HepG2 (cell line): ENCODE results near the gene INTS12.

ENCODE experiments used
- ZBTB7A ChIP-seq: sonication (generic); formaldehyde crosslinking; IDR thresholded peaks from 2 replicates; pipeline ENCODE4 v1.8.0; 2022; ENCODE audit warnings: mild to moderate bottlenecking, missing genetic modification reagents
- ZNF343 ChIP-seq: sonication (generic); formaldehyde crosslinking; IDR thresholded peaks from 2 replicates; pipeline ENCODE4 v1.4.0; 2020; ENCODE audit warnings: mild to moderate bottlenecking, missing genetic modification reagents
- ZNF547 ChIP-seq: sonication (generic); formaldehyde crosslinking; IDR thresholded peaks from 2 replicates; pipeline ENCODE4 v1.5.1; 2020; ENCODE audit warnings: mild to moderate bottlenecking, missing genetic modification reagents
- TF ChIP-seq, protein P1 (sequence below): sonication (generic); formaldehyde crosslinking; IDR thresholded peaks from 2 replicates; pipeline ENCODE4 v1.4.0; 2020; ENCODE audit warnings: missing genetic modification reagents

DNA sequence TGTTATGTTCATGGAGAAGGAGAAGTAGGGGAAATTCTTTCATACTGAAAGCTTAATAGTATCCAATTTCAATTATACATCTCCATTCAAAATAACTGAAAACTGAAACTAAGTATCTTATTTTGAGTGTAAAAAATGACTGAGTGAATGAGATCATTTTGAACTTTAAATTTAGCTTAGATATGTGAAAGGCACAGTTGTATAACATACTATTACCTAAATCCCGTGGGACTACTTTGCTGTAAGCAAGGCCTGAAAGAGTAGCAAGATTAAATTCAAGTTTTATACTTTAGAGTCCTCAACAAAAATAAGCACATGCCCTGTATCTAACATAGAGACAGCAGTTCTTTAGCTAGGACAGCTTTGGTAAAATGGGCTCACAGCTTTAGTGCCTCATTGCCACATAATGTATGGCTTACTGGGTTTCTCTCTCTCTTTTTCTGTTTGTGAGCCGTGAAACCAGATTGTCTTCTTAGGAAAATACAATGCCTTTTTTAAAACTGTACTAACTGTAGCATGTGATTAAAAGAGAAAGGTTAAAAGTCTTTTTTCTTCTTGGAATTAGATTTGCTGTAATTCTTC is 43.3 kb upstream of the INTS12 start:
- TF ChIP-seq ZBTB7A (CRISPR knock-in tag) (no peak), ZNF547 (CRISPR knock-in tag) (no peak), ZNF343 (CRISPR knock-in tag) (no peak)
- TF ChIP-seq, protein P1, sequence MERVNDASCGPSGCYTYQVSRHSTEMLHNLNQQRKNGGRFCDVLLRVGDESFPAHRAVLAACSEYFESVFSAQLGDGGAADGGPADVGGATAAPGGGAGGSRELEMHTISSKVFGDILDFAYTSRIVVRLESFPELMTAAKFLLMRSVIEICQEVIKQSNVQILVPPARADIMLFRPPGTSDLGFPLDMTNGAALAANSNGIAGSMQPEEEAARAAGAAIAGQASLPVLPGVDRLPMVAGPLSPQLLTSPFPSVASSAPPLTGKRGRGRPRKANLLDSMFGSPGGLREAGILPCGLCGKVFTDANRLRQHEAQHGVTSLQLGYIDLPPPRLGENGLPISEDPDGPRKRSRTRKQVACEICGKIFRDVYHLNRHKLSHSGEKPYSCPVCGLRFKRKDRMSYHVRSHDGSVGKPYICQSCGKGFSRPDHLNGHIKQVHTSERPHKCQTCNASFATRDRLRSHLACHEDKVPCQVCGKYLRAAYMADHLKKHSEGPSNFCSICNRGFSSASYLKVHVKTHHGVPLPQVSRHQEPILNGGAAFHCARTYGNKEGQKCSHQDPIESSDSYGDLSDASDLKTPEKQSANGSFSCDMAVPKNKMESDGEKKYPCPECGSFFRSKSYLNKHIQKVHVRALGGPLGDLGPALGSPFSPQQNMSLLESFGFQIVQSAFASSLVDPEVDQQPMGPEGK (CRISPR knock-in tag): no peak
